ENCODE data around the gene IL17RB. TPM values are rescaled to one million over a fixed set of nuclear protein-coding genes. Genes with fewer than 3 reads are reported as not detected.

Gene IL17RB
- total RNA-seq, 4 donors from 2014 or later: 0.71 to 2.5 (median 1.6) TPM

DNA sequence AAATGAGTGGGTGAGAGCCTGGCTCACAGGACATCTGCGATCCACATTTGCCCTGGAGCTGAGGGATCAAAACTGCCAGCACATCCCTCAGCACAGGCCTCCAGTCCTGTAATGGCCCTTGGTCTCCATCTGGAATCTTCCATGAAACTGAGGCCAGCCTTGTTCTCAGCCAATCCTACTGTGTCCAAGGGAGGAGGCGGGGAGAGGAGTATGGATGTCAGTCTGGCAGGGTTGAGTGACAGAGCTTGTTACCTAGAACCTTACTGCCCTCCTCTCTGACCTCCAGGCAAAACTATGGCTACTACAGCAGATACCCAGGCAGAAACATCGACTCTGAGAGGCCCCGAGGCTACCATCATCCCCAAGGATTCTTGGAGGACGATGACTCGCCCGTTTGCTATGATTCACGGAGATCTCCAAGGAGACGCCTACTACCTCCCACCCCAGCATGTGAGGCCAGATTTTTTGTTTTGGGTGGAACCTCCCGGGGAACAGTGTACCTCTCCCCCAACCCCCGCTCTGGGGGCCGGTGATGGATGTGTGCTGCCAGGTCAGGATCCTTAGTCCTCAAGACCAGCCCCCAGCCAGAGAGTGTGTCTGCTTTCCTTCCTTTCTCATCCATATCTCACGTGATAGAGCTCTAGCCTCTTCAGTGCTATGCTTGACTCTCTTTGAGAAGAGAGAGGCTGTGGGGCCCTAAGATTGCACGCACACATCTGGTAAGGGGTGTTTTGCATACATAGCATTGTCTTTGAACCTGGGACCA lies 41.5 kb upstream of the IL17RB start:
- WGBS, 2 donors: 90% methylated on average over 14 of the region's 14 CpGs
- intact Hi-C loops (cut with DNase I): no loop called here
- no peaks in the 10 kb centered on the region for H3K36me3 ChIP-seq
- H3K4me3 ChIP-seq (replicated peaks in 1 of 3): no peak overlapping the region
- peaks cover 6 to 14% of the 10 kb centered on the region in 2 donors for H3K4me1 ChIP-seq
- TF ChIP-seq POLR2A (IDR thresholded peaks at IDR 0.05) (no peak), CTCF (IDR thresholded peaks at IDR 0.05) (no peak)
- H3K27me3 ChIP-seq: no peaks in the 10 kb centered on the region
- DNase-seq: no peak
- no peaks in the 10 kb centered on the region for H3K9me3 ChIP-seq
- peak overlapping the region in 2 of 3 donors; percentile 21 to 56 for H3K27ac ChIP-seq

- intact Hi-C loops (cut with DNase I): no loop called here
- H3K27ac ChIP-seq: no peak overlapping the region
- 89 to 92% methylated on average over 4 of the region's 4 CpGs for WGBS, 2 donors
- no peak overlapping the region for H3K4me3 ChIP-seq (replicated peaks in 1 of 3)
- no peaks in the 10 kb centered on the region for H3K9me3 ChIP-seq
- H3K27me3 ChIP-seq: no peaks in the 10 kb centered on the region
- peaks cover 6 to 14% of the 10 kb centered on the region in 2 donors for H3K4me1 ChIP-seq
- DNase-seq: no peak
- no peaks in the 10 kb centered on the region for H3K36me3 ChIP-seq
- TF ChIP-seq POLR2A (IDR thresholded peaks at IDR 0.05) (no peak), CTCF (IDR thresholded peaks at IDR 0.05) (no peak)
Measured at GRCh38 chr3:53805463-53806159, 40.8 kb upstream of the IL17RB start.

- Histone ChIP-seq H3K27ac (no peak overlapping the region), H3K36me3 (no peaks in the 10 kb centered on the region), H3K27me3 (no peaks in the 10 kb centered on the region), H3K9me3 (no peaks in the 10 kb centered on the region), H3K4me1 (peaks cover 6 to 14% of the 10 kb centered on the region in 2 donors), H3K4me3 (replicated peaks in 1 of 3) (no peak overlapping the region)
- no peak for TF ChIP-seq CTCF (IDR thresholded peaks at IDR 0.05)
- TF ChIP-seq POLR2A (IDR thresholded peaks at IDR 0.05): no peak
- DNase-seq: peak; percentile 58 to 67
- intact Hi-C loops (cut with DNase I): no loop called here
- 67 to 82% methylated on average over 9 to 10 of the region's 10 CpGs for WGBS, 2 donors
Measured at GRCh38 chr3:53806182-53807116, 39.9 kb upstream of the IL17RB start.

- intact Hi-C loops (cut with DNase I): no loop called here
- Histone ChIP-seq H3K27me3 (no peaks in the 10 kb centered on the region), H3K36me3 (no peaks in the 10 kb centered on the region), H3K27ac (no peak overlapping the region), H3K4me3 (replicated peaks in 1 of 3) (no peak overlapping the region), H3K9me3 (no peaks in the 10 kb centered on the region), H3K4me1 (peaks cover 6 to 14% of the 10 kb centered on the region in 2 donors)
- 56 to 67% methylated on average over 7 to 15 of the region's 15 CpGs for WGBS, 2 donors
- DNase-seq: peak; percentile 47 to 49
- TF ChIP-seq CTCF (IDR thresholded peaks at IDR 0.05): no peak
- no peak for TF ChIP-seq POLR2A (IDR thresholded peaks at IDR 0.05)
Measured at GRCh38 chr3:53807117-53807810, 39.1 kb upstream of the IL17RB start.
